Motor neuron (in vitro differentiated cells): ENCODE measurements around the gene CIITA. TPM values are rescaled to one million over a fixed set of nuclear protein-coding genes. Genes with fewer than 3 reads are reported as not detected.
"Not testable (repeated sequence)": the region's sequence is repeated elsewhere in the genome, so short reads cannot be mapped to it uniquely, and the experiment has no call there.

Source experiments
- ATAC-seq, 8 experiments: fragments of 200-7000 bp; cut with Tn5 transposase; replicated peaks in 6 of 8; 2 replicates each; pipeline ENCODE4 v1.8.0; 2021; ENCODE audit warnings: mild to moderate bottlenecking in 8 of 8, moderate library complexity in 8 of 8
- H3K27ac ChIP-seq, 2 donors: fragments of 250-450 bp; sonication (Bioruptor Pico); 2 replicates each; pipeline ENCODE4 v1.9.0; 2021; ENCODE audit warnings: antibody characterized with exemption in 2 of 2, mild to moderate bottlenecking in 2 of 2, moderate library complexity in 1 of 2
- H3K4me1 ChIP-seq, 2 donors: fragments of 250-450 bp; sonication (Bioruptor Pico); replicated peaks in 1 of 2; 2 replicates each; pipeline ENCODE4 v1.6.1; 2021; ENCODE audit warnings: antibody characterized with exemption in 2 of 2, mild to moderate bottlenecking in 2 of 2, moderate library complexity in 1 of 2
- H3K4me3 ChIP-seq, 5 donors: fragments of 250-450 bp; sonication (Bioruptor Pico); 2 replicates each; pipeline ENCODE4 v1.9.0; 2021; ENCODE audit warnings: antibody characterized with exemption in 5 of 5, mild to moderate bottlenecking in 5 of 5, moderate library complexity in 4 of 5
- WGBS, 10 experiments: fragments of 450-650 bp; shearing (Covaris generic); methylation state at CpG; one replicate each; pipeline ENCODE4 v1.0.0; 2022; 5-methylcytosine and 5-hydroxymethylcytosine counted together
- in situ Hi-C, 9 experiments: fragments of 400-800 bp; cut with MboI; loops; one replicate each; pipeline ENCODE4 v1.15.0; 2021; ENCODE audit warnings: low sequenced_read_pairs in 9 of 9, low pct_unique_long_range_greater_than_20kb in 2 of 9; ENCODE audit not compliant: unreplicated experiment in 9 of 9
- total RNA-seq, 8 experiments: library from RNA; unstranded; fragments of 300-600 nt; gene quantifications; 2 replicates each; pipeline versions ENCODE4 v1.2.3 to v1.2.4, GENCODE V29; 2022

Gene CIITA
- total RNA-seq, 8 experiments from 2014 or later: 0.38 to 5.0 (median 1.8) TPM

DNA sequence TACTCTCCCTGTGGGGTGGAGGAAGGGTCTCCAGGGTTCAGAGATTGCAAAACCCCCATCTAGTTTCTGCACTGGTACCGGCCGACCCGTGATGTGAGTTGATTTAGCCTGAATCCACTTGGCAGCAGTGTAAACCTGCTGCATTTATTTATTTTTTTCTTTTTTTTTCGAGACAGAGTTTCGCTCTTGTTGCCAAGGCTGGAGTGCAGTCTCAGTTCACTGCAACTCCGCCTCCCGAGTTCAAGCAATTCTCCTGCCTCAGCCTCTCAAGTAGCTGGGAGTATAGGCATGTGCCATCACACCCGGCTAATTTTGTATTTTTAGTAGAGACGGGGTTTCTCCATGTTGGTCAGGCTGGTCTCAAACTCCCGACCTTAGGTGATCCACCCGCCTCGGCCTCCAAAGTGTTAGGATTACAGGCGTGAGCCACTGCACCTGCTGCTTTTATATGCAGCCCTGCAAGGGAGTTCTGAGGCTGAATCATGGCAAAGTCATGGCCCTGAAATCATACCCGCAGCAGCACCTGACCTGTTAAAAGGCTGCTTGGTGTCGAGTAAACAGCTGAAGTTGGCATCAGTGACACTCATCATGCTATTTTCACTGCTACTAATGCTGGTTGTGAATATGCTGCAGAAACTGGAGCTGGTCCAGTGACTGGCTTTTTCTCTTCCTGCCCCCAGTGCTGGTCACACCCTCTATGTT is 43.9 kb downstream of the CIITA start:
- no peak for ATAC-seq
- Histone ChIP-seq H3K27ac (no peak overlapping the region), H3K4me1 (peaks cover 0 to 3% of the 10 kb centered on the region in 2 donors), H3K4me3 (no peak overlapping the region)
- WGBS, 10 experiments: 15 to 100% (median 85%) methylated on average over 1 to 14 of the region's 15 CpGs; no CpG with 5 or more reads in 4 of the 10 experiments
- in situ Hi-C loops: loop anchor here in 3 of 9 experiments (25.0 kb wide), 4 partner anchors 159 to 684 kb away; no protein-coding TSS in a partner anchor

DNA sequence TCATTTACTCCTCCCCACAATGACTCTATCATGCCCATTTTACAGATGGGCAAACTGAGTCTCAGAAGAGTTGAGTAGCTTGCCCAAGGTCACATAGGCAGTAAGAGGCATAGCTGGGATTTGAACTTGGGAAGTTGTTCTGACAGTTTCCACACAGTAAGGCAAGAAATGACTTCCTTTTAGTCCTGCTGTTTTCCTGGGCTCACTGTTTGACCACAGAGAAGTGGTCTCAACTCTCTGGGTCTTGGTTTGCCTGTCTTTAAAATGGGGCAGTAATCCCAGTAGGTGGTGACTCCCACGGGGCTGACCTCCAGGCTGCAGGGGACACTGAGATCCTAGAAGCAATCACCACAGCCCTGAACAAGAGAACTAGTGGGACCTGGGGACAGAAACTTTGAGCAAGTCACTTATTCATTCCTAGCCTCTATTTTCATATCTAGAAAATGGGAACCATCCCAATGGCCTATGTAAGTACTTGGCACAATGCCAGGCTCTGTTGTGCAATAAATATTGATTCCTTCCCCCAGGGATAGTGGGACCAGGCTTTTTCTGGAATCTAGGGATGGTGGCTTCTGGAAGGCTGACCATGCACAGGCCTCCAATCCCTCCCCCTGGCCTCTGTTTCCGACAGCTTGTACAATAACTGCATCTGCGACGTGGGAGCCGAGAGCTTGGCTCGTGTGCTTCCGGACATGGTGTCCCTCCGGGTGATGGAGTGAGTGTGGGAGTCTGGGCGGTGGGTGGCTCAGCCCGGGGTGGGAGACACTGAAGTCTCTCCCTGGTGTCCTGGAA is 44.7 kb downstream of the CIITA start:
- Histone ChIP-seq H3K4me3 (no peak overlapping the region), H3K4me1 (peaks cover 0 to 3% of the 10 kb centered on the region in 2 donors), H3K27ac (no peak overlapping the region)
- in situ Hi-C loops: loop anchor here in 3 of 9 experiments (25.0 kb wide), 4 partner anchors 159 to 684 kb away; no protein-coding TSS in a partner anchor
- no peak for ATAC-seq
- WGBS, 10 experiments: 0 to 100% (median 69%) methylated on average over 1 to 6 of the region's 10 CpGs; no CpG with 5 or more reads in 4 of the 10 experiments

DNA sequence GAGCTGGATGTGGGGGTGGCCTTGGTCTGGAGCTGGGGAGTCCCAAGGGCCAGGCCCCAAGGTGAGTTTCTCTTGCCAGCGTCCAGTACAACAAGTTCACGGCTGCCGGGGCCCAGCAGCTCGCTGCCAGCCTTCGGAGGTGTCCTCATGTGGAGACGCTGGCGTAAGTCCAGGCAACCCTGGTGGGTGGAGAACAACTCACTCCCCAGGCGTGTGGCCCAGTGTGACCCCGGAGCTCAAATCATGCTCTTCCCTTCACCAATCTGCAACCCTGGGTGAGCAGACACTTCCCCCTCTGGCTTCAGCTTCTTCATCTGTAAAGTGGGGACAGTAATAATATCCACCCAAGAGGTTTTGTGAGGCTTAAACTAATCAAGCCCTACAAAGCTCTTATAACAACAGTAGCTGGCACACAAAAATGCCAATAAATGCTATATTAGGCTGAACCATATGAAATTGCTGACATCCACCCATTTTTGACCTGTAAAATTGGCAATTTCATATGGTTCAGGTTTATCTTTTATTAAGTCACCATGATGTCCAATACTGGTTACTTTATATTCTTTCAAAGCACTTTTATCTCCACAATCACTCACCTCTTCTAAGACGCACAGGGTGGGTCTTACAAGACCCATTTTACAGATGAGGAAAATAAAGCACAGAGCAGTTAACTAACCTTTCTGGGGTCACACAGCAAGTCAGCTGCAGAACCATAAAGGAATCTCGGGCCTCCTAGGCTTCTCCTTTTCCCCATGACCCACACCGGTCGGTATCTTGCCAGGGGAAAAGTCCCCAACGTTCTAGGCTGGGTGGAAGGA is 45.5 kb downstream of the CIITA start:
- ATAC-seq: peak in 1 of 8 experiments; percentile 6
- 0 to 100% (median 59%) methylated on average over 1 to 5 of the region's 14 CpGs; no CpG with 5 or more reads in 4 of the 10 experiments for WGBS, 10 experiments
- Histone ChIP-seq H3K4me1 (peaks cover 0 to 3% of the 10 kb centered on the region in 2 donors), H3K27ac (no peak overlapping the region), H3K4me3 (no peak overlapping the region)
- in situ Hi-C loops: loop anchor here in 3 of 9 experiments (25.0 kb wide), 4 partner anchors 160 to 685 kb away; no protein-coding TSS in a partner anchor

DNA sequence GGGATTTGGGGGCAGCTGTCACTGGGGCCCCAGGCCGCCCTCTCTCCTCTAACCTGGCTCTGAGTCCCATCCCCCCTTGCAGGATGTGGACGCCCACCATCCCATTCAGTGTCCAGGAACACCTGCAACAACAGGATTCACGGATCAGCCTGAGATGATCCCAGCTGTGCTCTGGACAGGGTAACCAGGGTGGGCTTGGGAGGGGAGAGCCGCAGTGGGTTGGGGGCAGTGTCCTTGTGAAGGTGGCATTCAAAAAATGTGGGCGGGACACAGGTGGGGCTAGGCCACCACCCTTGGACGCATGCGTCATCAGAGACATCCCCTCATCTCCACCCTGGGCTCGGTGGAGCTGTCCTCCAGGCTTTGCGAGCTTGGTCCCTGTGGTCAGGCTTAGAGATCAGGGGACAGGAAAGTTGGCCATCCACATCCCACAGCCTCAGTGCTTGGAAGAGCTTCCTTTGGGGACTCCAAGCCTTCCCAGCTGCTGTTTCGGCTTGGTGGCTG is 46.2 kb downstream of the CIITA start:
- no peak for ATAC-seq
- in situ Hi-C loops: loop anchor here in 3 of 9 experiments (25.0 kb wide), 4 partner anchors 161 to 686 kb away; no protein-coding TSS in a partner anchor
- Histone ChIP-seq H3K4me1 (peaks cover 0 to 3% of the 10 kb centered on the region in 2 donors), H3K4me3 (no peak overlapping the region), H3K27ac (no peak overlapping the region)
- 50 to 60% (median 60%) methylated on average over 1 to 2 of the region's 10 CpGs; no CpG with 5 or more reads in 7 of the 10 experiments for WGBS, 10 experiments

DNA sequence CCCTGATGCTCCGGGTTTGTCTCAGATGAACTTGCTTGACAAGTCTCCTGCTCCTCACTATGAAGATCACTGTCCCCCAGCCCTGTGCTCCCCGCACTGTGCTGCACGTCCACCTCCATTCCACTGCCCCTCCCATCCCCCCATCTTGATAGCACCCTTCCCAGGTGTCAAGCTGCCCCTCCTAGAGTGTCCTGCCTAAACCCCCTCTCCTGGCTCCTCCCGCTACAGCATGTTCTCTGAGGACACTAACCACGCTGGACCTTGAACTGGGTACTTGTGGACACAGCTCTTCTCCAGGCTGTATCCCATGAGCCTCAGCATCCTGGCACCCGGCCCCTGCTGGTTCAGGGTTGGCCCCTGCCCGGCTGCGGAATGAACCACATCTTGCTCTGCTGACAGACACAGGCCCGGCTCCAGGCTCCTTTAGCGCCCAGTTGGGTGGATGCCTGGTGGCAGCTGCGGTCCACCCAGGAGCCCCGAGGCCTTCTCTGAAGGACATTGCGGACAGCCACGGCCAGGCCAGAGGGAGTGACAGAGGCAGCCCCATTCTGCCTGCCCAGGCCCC is 46.7 kb downstream of the CIITA start:
- Histone ChIP-seq H3K4me1 (no peaks in the 10 kb centered on the region), H3K4me3 (no peak overlapping the region), H3K27ac (no peak overlapping the region)
- peak in 4 of 8 experiments; percentile 10 to 21 (median 13) for ATAC-seq
- 24 to 100% (median 60%) methylated on average over 1 to 4 of the region's 14 CpGs; no CpG with 5 or more reads in 7 of the 10 experiments for WGBS, 10 experiments
- in situ Hi-C loops: loop anchor here in 3 of 9 experiments (25.0 kb wide), 4 partner anchors 161 to 686 kb away; no protein-coding TSS in a partner anchor

DNA sequence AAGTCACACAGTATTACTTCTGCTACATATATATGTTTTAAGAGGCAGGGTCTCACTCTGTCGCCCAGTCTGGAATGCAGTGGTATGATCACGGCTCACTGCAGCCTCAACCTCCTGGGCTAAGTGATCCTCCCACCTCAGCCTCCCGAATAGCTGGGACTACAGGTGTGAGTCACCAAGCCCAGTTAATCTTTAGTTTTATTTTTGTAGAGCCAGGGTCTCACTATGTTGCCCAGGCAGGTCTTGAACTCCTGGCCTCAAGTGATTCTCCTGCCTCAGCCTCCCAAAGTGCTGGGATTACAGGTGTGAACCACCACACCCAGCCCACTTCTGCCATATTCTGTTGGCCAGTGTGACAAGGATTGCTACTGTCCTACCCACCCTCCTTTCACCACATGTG is 48.3 kb downstream of the CIITA start:
- H3K4me1 ChIP-seq, ATAC-seq, H3K27ac ChIP-seq, in situ Hi-C loops, H3K4me3 ChIP-seq: not testable (repeated sequence)
- 80 to 93% methylated on average over 1 to 3 of the region's 3 CpGs; no CpG with 5 or more reads in 8 of the 10 experiments for WGBS, 10 experiments

DNA sequence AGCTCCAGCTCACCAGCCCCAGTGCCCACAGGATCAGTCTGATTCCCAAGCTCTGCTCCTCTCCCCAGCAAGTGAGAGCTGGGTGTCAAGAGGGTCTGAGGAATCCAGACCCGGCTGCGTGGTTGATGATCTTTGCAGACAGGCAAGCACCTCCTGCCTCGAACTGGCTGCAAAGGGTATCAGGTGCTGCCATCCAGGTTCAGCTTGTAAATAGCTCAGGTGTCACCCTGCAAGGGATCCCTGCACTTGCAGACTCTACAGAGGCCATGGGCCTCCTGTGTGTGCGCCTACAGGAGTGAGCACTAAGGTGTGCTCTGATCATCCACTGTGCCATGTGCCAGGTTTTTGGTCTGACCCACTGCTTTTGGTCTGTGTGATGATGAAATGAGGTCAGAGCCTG is 49.1 kb downstream of the CIITA start:
- H3K27ac ChIP-seq: no peak overlapping the region
- WGBS, 10 experiments: 100% methylated on average over 1 of the region's 4 CpGs; no CpG with 5 or more reads in 9 of the 10 experiments
- H3K4me3 ChIP-seq: no peak overlapping the region
- in situ Hi-C loops: no loop called here
- no peaks in the 10 kb centered on the region for H3K4me1 ChIP-seq
- no peak for ATAC-seq

DNA sequence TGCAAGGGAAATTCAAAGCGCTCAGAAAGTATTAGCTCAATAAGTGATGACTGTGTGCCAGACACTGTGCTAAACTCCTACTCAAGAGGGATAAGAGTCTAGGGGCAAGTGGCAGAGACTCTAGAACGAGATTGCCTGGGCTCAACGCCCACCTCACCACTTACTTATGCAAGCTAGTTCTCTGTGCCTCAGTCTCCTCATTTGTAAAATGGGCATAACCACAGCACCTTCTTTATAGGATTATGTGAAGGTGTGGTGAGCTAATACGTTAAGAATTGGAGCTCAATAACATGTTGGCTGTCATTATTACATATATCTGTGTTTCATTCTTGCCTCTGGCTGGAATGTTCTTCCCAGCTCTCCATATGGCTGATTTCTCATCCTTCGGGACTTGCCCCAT is 49.9 kb downstream of the CIITA start:
- in situ Hi-C loops: no loop called here
- 75 to 100% (median 90%) methylated on average over 1 to 5 of the region's 5 CpGs; no CpG with 5 or more reads in 2 of the 10 experiments for WGBS, 10 experiments
- ATAC-seq: no peak
- H3K27ac ChIP-seq: no peak overlapping the region
- H3K4me1 ChIP-seq: no peaks in the 10 kb centered on the region
- no peak overlapping the region for H3K4me3 ChIP-seq

DNA sequence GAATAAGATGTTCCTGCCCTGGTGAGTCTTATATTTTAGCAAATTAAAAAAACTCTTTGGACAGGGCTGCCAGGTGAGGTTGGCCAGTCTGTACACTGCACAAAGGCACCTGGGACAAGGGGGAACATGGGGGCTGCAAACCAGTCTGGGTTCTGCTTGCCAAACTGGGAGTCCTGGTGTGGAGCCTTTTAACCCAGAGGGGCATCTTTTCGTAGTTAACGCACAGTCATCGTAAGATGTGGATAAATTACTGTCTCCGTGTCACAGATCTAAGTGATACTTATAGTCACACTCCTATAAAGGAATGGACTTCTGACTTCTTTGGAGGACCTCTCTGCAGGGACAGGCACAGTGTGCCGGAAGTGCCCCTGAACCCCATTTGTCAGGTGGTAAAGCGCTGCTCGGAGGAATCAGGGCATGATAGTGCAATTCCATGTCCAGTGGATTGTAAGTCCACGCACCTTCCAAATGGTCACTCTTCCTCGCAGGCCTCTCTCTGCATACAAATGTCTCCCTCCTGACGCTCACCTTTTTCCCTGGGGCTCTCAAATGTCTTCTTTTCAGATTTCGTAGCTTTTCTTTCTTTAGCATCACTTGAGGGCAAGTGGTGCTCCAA is 50.6 kb downstream of the CIITA start:
- in situ Hi-C loops: no loop called here
- WGBS, 10 experiments: 67 to 100% (median 96%) methylated on average over 1 to 5 of the region's 11 CpGs; no CpG with 5 or more reads in 3 of the 10 experiments
- Histone ChIP-seq H3K4me3 (no peak overlapping the region), H3K27ac (no peak overlapping the region), H3K4me1 (no peaks in the 10 kb centered on the region)
- no peak for ATAC-seq

DNA sequence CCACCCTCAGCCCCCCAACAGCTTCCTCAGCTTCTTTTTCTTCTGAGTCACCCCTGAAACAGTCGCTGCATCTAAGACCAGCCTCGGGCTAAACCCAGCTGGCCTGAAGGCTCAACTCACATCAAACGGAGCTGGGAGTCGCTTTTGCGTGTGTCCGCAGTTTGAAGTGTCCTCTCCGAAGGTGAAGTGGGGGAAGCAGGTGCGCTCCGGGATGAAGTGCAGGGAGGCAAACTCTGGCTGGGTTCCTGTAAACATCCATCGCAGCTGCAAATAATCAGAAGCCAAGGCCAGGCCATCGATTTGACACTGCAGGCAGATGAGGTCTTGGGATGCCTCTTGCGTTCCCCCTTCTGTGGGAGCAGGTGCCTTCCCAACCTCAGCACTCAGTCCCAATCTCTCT is 52.1 kb downstream of the CIITA start:
- H3K4me1 ChIP-seq, H3K4me3 ChIP-seq, in situ Hi-C loops, ATAC-seq, H3K27ac ChIP-seq: not testable (repeated sequence)
- 77 to 93% (median 80%) methylated on average over 2 to 7 of the region's 12 CpGs; no CpG with 5 or more reads in 5 of the 10 experiments for WGBS, 10 experiments

DNA sequence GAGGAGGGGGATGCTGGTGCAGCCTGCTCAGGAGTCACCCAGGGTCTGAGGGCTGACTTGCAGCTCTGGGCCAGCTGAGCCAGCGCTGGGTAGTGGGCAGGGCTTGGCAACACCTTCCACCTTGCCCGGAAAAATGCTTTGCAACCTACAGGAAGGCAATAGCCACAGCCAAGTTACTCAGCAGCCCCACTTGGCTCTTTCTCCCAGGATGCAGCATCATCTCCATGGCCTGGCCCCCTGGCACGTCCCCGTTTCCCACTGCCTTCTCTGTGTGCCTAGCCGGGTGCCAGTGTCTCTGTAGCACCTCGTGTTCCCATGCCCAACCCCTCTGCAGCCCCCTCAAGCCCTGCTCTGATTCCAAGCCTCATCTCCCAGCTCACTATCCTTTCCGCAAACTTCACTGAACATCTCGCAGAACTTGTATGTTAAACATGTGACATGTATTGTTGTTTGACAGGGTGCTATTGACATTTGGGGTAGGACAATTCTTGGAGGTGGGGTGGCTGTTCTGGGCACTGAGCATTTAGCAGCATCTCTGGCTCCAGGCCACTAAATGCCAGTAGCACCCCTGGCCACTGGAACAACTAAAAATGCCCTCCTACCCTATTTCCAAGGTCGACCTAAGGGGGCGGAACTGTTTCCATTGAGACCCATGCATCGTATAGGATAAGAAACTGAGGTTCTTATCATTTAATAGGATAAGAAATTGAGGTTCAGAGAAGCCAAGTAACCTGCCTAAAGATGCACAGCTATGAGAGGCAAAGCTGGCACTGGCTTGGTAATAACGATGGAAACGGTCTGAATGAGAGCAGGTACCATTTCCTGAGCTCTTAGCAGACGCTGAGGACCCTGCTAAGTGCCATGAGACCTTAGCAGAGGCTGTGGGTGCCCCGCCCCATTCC is 53.1 kb downstream of the CIITA start:
- no peak overlapping the region for H3K4me3 ChIP-seq
- H3K4me1 ChIP-seq: no peaks in the 10 kb centered on the region
- in situ Hi-C loops: no loop called here
- 47 to 93% (median 83%) methylated on average over 2 to 7 of the region's 15 CpGs; no CpG with 5 or more reads in 1 of the 10 experiments for WGBS, 10 experiments
- ATAC-seq: no peak
- no peak overlapping the region for H3K27ac ChIP-seq
